Tibial nerve (tissue), 4 donors: Measurements from ENCODE around the gene KRT82.

Source experiments
- EP300 ChIP-seq, 2 donors: sonication (generic); formaldehyde crosslinking; IDR thresholded peaks; one replicate each; pipeline ENCODE4 v1.6.1; 2017; ENCODE audit warnings: antibody characterized with exemption in 2 of 2, mild to moderate bottlenecking in 1 of 2
- POLR2A ChIP-seq, 2 donors: fragments of 450-650 bp; IDR thresholded peaks; one replicate each; pipeline ENCODE4 v1.6.1; 2017; ENCODE audit warnings: antibody characterized with exemption in 2 of 2, mild to moderate bottlenecking in 2 of 2, moderate library complexity in 2 of 2
- TF ChIP-seq, protein P1 (sequence below), 5 experiments: fragments of 200-600 bp in 3 of 5; fragments of 450-650 bp in 2 of 5; sonication (generic) in 3 of 5; IDR thresholded peaks; one replicate each; pipeline ENCODE4 v1.5.1; 2016 to 2019; ENCODE audit warnings: antibody characterized with exemption in 5 of 5, mild to moderate bottlenecking in 3 of 5, moderate library complexity in 2 of 5

DNA sequence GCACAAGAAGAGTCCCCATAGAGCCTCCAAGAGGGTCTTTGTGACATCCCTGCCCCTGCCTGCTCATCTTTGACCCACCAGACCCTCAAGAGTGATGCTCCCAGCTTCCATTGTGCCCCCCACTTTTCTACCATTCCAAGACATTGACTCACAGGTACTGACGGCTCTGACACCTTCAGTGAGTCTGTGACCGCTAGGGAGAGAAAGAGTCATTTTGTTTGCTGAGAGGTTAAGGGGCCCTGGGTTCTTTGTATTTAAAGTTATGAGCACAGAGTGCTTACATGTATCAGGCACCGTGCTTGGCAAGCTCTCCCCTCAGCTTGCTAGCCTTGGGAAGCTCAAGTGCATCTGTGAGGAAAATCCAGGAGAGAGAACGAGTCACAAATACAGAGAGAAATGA, 7.1 kb upstream of the KRT82 start:
- TF ChIP-seq EP300 (IDR thresholded peaks at IDR 0.05) (no peak), POLR2A (IDR thresholded peaks at IDR 0.05) (no peak)
- TF ChIP-seq, protein P1, sequence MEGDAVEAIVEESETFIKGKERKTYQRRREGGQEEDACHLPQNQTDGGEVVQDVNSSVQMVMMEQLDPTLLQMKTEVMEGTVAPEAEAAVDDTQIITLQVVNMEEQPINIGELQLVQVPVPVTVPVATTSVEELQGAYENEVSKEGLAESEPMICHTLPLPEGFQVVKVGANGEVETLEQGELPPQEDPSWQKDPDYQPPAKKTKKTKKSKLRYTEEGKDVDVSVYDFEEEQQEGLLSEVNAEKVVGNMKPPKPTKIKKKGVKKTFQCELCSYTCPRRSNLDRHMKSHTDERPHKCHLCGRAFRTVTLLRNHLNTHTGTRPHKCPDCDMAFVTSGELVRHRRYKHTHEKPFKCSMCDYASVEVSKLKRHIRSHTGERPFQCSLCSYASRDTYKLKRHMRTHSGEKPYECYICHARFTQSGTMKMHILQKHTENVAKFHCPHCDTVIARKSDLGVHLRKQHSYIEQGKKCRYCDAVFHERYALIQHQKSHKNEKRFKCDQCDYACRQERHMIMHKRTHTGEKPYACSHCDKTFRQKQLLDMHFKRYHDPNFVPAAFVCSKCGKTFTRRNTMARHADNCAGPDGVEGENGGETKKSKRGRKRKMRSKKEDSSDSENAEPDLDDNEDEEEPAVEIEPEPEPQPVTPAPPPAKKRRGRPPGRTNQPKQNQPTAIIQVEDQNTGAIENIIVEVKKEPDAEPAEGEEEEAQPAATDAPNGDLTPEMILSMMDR (IDR thresholded peaks at IDR 0.05), result no peak
